K562 (cell line): ENCODE measurements around the gene PTPN5. TPM values are rescaled to one million over a fixed set of nuclear protein-coding genes. Genes with fewer than 3 reads are reported as not detected.

Experiments used
- ATAC-seq: fragments of 200-7000 bp; cut with Tn5 transposase; 3 replicates; pipeline ENCODE4 v1.9.1; 2020; ENCODE audit warnings: moderate library complexity
- BruUV-seq: library from RNA; stranded (reverse); fragments of 400-500 nt; replicated peaks from 2 replicates; lab custom pipeline; 2021; lab: Mats Ljungman, UMichigan
- CTCF ChIA-PET: fragments of 300-600 bp; formaldehyde crosslinking; extraction: SDS; loops from one replicate; lab custom pipeline; 2021; ENCODE audit warnings: low intra/inter-chr PET ratio; lab: Yijun Ruan, JAX
- POLR2A ChIA-PET: fragments of 300-600, 350-650 bp; sonication (Branson Sonifier 250); formaldehyde crosslinking; extraction: SDS; loops from one replicate; lab custom pipeline; 2021; ENCODE audit warnings: antibody characterized with exemption, inconsistent platforms; lab: Yijun Ruan, JAX
- DNase-seq, 4 experiments: peaks; one replicate each; pipeline versions ENCODE4 v3.0.0 to v3.0.0-alpha.2; 2011 to 2018; ENCODE audit warnings: low spot score in 3 of 4, mixed read lengths in 3 of 4; ENCODE audit errors: extremely low read depth in 1 of 4
- FAIRE-seq: peaks from 2 replicates; lab custom pipeline; 2011; peaks lifted over from hg19 to GRCh38; lab: Jason Lieb, UNC
- H2AFZ ChIP-seq: 2 replicates; pipeline ENCODE4 v1.6.0; 2011; ENCODE audit warnings: low read depth, low read length, control low read depth, inconsistent platforms
- H3K27ac ChIP-seq: fragments of 200-600 bp; 3 replicates; pipeline ENCODE4 v1.8.0; 2011; ENCODE audit warnings: low read depth, mild to moderate bottlenecking, control low read depth, inconsistent platforms, low read length, moderate library complexity, mixed read lengths; ENCODE audit errors: extremely low read depth
- H3K27me3 ChIP-seq, 2 experiments: fragments of 300-600 bp in 1 of 2; 2 replicates in 1 of 2; 3 replicates in 1 of 2; pipeline versions ENCODE4 v1.6.0 to v1.8.0; 2011; ENCODE audit warnings: inconsistent platforms in 2 of 2, low read length in 2 of 2, mild to moderate bottlenecking in 1 of 2, mixed read lengths in 1 of 2, moderate library complexity in 1 of 2; ENCODE audit not compliant: control insufficient read depth in 2 of 2, insufficient read depth in 2 of 2
- H3K36me3 ChIP-seq: fragments of 300-600 bp; 3 replicates; pipeline ENCODE4 v1.8.0; 2011; ENCODE audit warnings: mild to moderate bottlenecking, low read length, inconsistent platforms; ENCODE audit not compliant: control insufficient read depth, insufficient read depth
- H3K4me1 ChIP-seq, 2 experiments: fragments of 200-600 bp in 1 of 2; replicated peaks in 1 of 2; 2 replicates in 1 of 2; 3 replicates in 1 of 2; pipeline versions ENCODE4 v1.5.1 to v1.8.0; 2011; ENCODE audit warnings: inconsistent platforms in 2 of 2, low read length in 2 of 2, mild to moderate bottlenecking in 1 of 2, mixed read lengths in 1 of 2, moderate library complexity in 1 of 2; ENCODE audit not compliant: control insufficient read depth in 2 of 2, insufficient read depth in 2 of 2
- H3K4me2 ChIP-seq: 2 replicates; pipeline ENCODE4 v1.6.1; 2011; ENCODE audit warnings: low read length, control low read depth, inconsistent platforms, mixed read lengths; ENCODE audit not compliant: insufficient read depth
- H3K4me3 ChIP-seq: fragments of 200-600 bp; sonication (generic), shearing (Covaris generic); 2 replicates; pipeline ENCODE4 v1.5.1; 2016; ENCODE audit warnings: control low read depth, inconsistent platforms
- H3K79me2 ChIP-seq: fragments of 200-600 bp; 3 replicates; pipeline ENCODE4 v1.8.0; 2011; ENCODE audit warnings: low read length, inconsistent platforms; ENCODE audit not compliant: control insufficient read depth, insufficient read depth
- H3K9ac ChIP-seq, 2 experiments: 2 replicates each; pipeline versions ENCODE4 v1.6.0 to v1.6.1; 2011; ENCODE audit warnings: low read depth in 2 of 2, low read length in 2 of 2, control low read depth in 1 of 2, inconsistent platforms in 1 of 2, mild to moderate bottlenecking in 1 of 2, mixed read lengths in 1 of 2; ENCODE audit not compliant: insufficient read depth in 1 of 2
- H3K9me1 ChIP-seq: one replicate; pipeline ENCODE4 v1.6.0; 2011; ENCODE audit warnings: inconsistent platforms, mild to moderate bottlenecking, low read length, moderate library complexity; ENCODE audit not compliant: control insufficient read depth, insufficient read depth
- H3K9me3 ChIP-seq: replicated peaks from 2 replicates; pipeline ENCODE4 v1.5.1; 2011; ENCODE audit warnings: low read depth, low read length, inconsistent platforms; ENCODE audit not compliant: control insufficient read depth, insufficient read depth
- H4K20me1 ChIP-seq: replicated peaks from 2 replicates; pipeline ENCODE4 v1.6.1; 2011; ENCODE audit warnings: low read length, inconsistent platforms, mixed read lengths; ENCODE audit not compliant: control insufficient read depth, insufficient read depth
- BCOR ChIP-seq: fragments of 450-650 bp; IDR thresholded peaks from 2 replicates; pipeline ENCODE4 v1.6.1; 2016
- MLX ChIP-seq, 2 experiments: fragments of 450-650 bp in 1 of 2; sonication (generic) in 1 of 2; formaldehyde crosslinking; conservative IDR thresholded peaks; 2 replicates each; pipeline versions ENCODE4 v1.4.0 to v1.8.1; 2020 to 2022; ENCODE audit warnings: mild to moderate bottlenecking in 1 of 2, missing genetic modification reagents in 1 of 2
- PREB ChIP-seq: sonication (generic); formaldehyde crosslinking; IDR thresholded peaks from 2 replicates; pipeline ENCODE4 v1.8.1; 2023; ENCODE audit warnings: mild to moderate bottlenecking, missing genetic modification reagents
- SNIP1 ChIP-seq: fragments of 450-650 bp; IDR thresholded peaks from 2 replicates; pipeline ENCODE4 v1.7.1; 2017; ENCODE audit warnings: low read depth, mild to moderate bottlenecking
- ZKSCAN3 ChIP-seq: fragments of 250-450 bp; sonication (Bioruptor Pico); IDR thresholded peaks from 2 replicates; pipeline ENCODE4 v1.4.0; 2020
- ZNF121 ChIP-seq: sonication (generic); formaldehyde crosslinking; conservative IDR thresholded peaks from 2 replicates; pipeline ENCODE4 v1.8.0; 2022; ENCODE audit warnings: missing genetic modification reagents
- ZNF133 ChIP-seq: fragments of 250-450 bp; sonication (Bioruptor Pico); IDR thresholded peaks from 2 replicates; pipeline ENCODE4 v1.4.0; 2020; ENCODE audit warnings: mild to moderate bottlenecking
- ZNF668 ChIP-seq: fragments of 250-450 bp; sonication (Bioruptor Pico); IDR thresholded peaks from 2 replicates; pipeline ENCODE4 v1.8.0; 2022; ENCODE audit warnings: mild to moderate bottlenecking, inconsistent platforms
- ZSCAN32 ChIP-seq: fragments of 450-650 bp; formaldehyde crosslinking; IDR thresholded peaks from 2 replicates; pipeline ENCODE4 v1.4.0; 2020; ENCODE audit warnings: mild to moderate bottlenecking, moderate library complexity
- WGBS: fragments of 100-300 bp; shearing (Covaris generic); methylation state at CpG from one replicate; pipeline ENCODE4 v1.1.6; 2016; ENCODE audit warnings: low coverage, mixed read lengths; ENCODE audit not compliant: insufficient coverage; ENCODE audit errors: missing lambda C conversion rate; 5-methylcytosine and 5-hydroxymethylcytosine counted together
- in situ Hi-C: fragments of 300-500 bp; cut with MboI; formaldehyde crosslinking; loops from 4 replicates; pipeline ENCODE4 v1.15.0; 2018; ENCODE audit warnings: inconsistent platforms, mixed read lengths
- intact Hi-C: fragments of 100-400 bp; cut with micrococcal nuclease; formaldehyde crosslinking; loops from 2 replicates; pipeline ENCODE4 v1.14.2; 2022
- polyA plus RNA-seq, 8 experiments: library from polyadenylated mRNA; depleted of rRNA in 4 of 8; stranded (reverse) in 5 of 8; unstranded in 3 of 8; fragments of >200 nt; fragmentation: Nextera tagmentation in 2 of 8; fragmentation: Illumina TruSeq in 1 of 8; extraction: Ambion mirVana in 2 of 8; extraction: Trizol in 1 of 8; gene quantifications; 2 replicates each; pipeline versions ENCODE4 v1.2.1 to v1.2.3, GENCODE V29; 2011 to 2014; ENCODE audit warnings: inconsistent platforms in 1 of 8, missing spikeins in 1 of 8
- total RNA-seq, 7 experiments: library from RNA; depleted of rRNA in 6 of 7; stranded (reverse); fragments of >200 nt in 6 of 7; fragmentation: Illumina TruSeq in 2 of 7; extraction: Trizol in 2 of 7; gene quantifications; 2 replicates each; pipeline versions ENCODE4 v1.2.1 to v1.2.3, GENCODE V29; 2011 to 2021; ENCODE audit warnings: low replicate concordance in 1 of 7

Gene PTPN5
- total and polyA plus RNA-seq, 9 of the 15 experiments (the other 6 are each of a cell fraction or from before 2014, with no cell fraction given), result not detected

GRCh38 chr11:18743900-18744514, 47.6 kb downstream of the PTPN5 start:
- in situ Hi-C loops, result loop anchor here (25.0 kb wide), 1 partner anchor 207 kb away; the partner anchor contains the start of gene TSG101
- 2% methylated on average over 12 of the region's 15 CpGs for WGBS
- peaks cover 15 to 60% of the 10 kb centered on the region in 2 experiments for H3K27me3 ChIP-seq
- TF ChIP-seq ZNF668 (no peak), PREB (CRISPR knock-in tag) (no peak)
- H4K20me1 ChIP-seq, result 0 out of 2 replicates have a peak, but pooled peaks cover 3% of the 10 kb centered on the region
- H3K36me3 ChIP-seq, result no peaks in the 10 kb centered on the region
- H3K4me3 ChIP-seq, result no peak overlapping the region
- H3K9me3 ChIP-seq, result no peaks in the 10 kb centered on the region
- DNase-seq (no peak), ATAC-seq (no peak), FAIRE-seq (no peak)
- ChIA-PET POLR2A (interaction anchor here (0.6 to 0.7 kb wide), 2 partner anchors 10 to 22 kb away, joined by 3 read pairs; no protein-coding TSS in a partner anchor), CTCF (no interaction called here)
- no peaks in the 10 kb centered on the region for H3K9me1 ChIP-seq
- no TSS peak for BruUV-seq
- no peak overlapping the region; a peak in 1 of 4 replicates for H3K9ac ChIP-seq
- intact Hi-C loops, result no loop called here
- no peak overlapping the region for H3K4me2 ChIP-seq
- no peaks in the 10 kb centered on the region for H3K4me1 ChIP-seq
- H3K79me2 ChIP-seq, result no peaks in the 10 kb centered on the region
- H2AFZ ChIP-seq, result no peak overlapping the region
- H3K27ac ChIP-seq, result no peak overlapping the region

DNA sequence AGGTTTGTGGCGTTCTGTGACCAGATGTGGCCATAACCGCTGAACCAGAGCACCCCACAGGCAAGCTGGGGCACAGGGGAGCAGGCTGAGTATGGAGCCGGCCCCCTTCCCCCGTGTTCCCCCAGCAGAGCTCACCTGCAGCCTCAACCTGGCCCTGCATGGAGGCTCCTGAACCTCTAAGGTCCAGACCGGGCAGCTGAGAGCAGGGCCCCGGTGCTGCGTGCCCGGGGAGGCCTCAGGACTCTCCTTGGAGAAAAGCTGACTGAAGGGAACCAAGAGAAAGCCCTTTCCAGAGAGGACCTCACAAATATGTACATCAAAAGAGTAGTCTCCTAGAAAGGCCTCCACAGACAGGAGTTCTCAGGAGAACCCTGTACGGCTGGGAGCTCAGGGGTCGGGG, 48.2 kb downstream of the PTPN5 start:
- FAIRE-seq (no peak), DNase-seq (no peak), ATAC-seq (no peak)
- Histone ChIP-seq H3K9me1 (no peaks in the 10 kb centered on the region), H3K9ac (no peak overlapping the region), H3K4me1 (no peaks in the 10 kb centered on the region), H3K27me3 (peaks cover 13 to 58% of the 10 kb centered on the region in 2 experiments), H3K4me3 (no peak overlapping the region), H3K36me3 (no peaks in the 10 kb centered on the region), H3K9me3 (no peaks in the 10 kb centered on the region), H3K4me2 (no peak overlapping the region), H3K79me2 (no peaks in the 10 kb centered on the region), H2AFZ (no peak overlapping the region), H4K20me1 (0 out of 2 replicates have a peak, but pooled peaks cover 3% of the 10 kb centered on the region), H3K27ac (no peak overlapping the region)
- intact Hi-C loops, result no loop called here
- POLR2A ChIA-PET, result interaction anchor here (0.5 kb wide), 1 partner anchor 484 kb away, joined by 3 read pairs; no protein-coding TSS in a partner anchor
- 2% methylated on average over 10 of the region's 10 CpGs for WGBS
- BruUV-seq, result no TSS peak
- in situ Hi-C loops, result loop anchor here (25.0 kb wide), 1 partner anchor 206 kb away; the partner anchor contains the start of gene TSG101
- CTCF ChIA-PET, result no interaction called here
- no peak for TF ChIP-seq ZSCAN32 (CRISPR knock-in tag)
- no peak for TF ChIP-seq MLX (CRISPR knock-in tag; conservative IDR thresholded peaks at IDR 0.05)
- TF ChIP-seq SNIP1, result no peak
- TF ChIP-seq ZNF121 (CRISPR knock-in tag), result no peak
- TF ChIP-seq ZNF133 (CRISPR knock-in tag), result no peak
- no peak for TF ChIP-seq BCOR
- no peak for TF ChIP-seq ZKSCAN3 (CRISPR knock-in tag)
